Heart left ventricle (tissue), 13 donors: ENCODE results near the gene CCDC32.

ENCODE experiments used
- CTCF ChIP-seq, 12 donors: fragments of 200-600 bp; sonication (generic) in 4 of 12; IDR thresholded peaks; one replicate each; pipeline versions ENCODE4 v1.5.0 to v1.8.0; 2018 to 2022; ENCODE audit warnings: antibody characterized with exemption in 12 of 12, mild to moderate bottlenecking in 5 of 12
- POLR2A ChIP-seq, 2 donors: fragments of 450-650 bp; IDR thresholded peaks; one replicate each; pipeline ENCODE4 v1.6.1; 2017; ENCODE audit warnings: antibody characterized with exemption in 2 of 2, mild to moderate bottlenecking in 2 of 2, moderate library complexity in 2 of 2
- donor health status: ischemic (EF 13 %, LVEDD 7.1; RV severe dilation, severe dysfunction).
- donor health status: DM: no; HTN: yes; CAD: no.
- donor health status: DM: no; HTN: no; CAD: no.
- donor health status: ischemic (EF 25% LVEDD 6.9; RV normal size, moderate dysfunction).
- donor health status: ischemic (EF 25% LVEDD 5.7; RV mildly dilated, moderate dysfunction).
- donor health status: ischemic (EF 35%, LVEDD 5.7; RV mildly dilated, moderate dysfunction).
- donor health status: nonischemic (EF 11% LVEDD 7.7; RV severe dilation, severe dysfunction).
- donor health status: DM: yes; HTN: yes; CAD: no.
- donor health status: PGD.
- donor health status: ischemic (EF 29% LVEDD 5.4; RV normal size, mild dysfunction).
- donor health status: nonischemic (EF 23%, LVEDD 6.1; RV moderate dilation, normal function).

- TF ChIP-seq CTCF (IDR thresholded peaks at IDR 0.05) (peak in 1 of 12 donors; percentile 17), POLR2A (IDR thresholded peaks at IDR 0.05) (peak in 1 of 2 donors; percentile 88)
Observed at GRCh38 chr15:40564591-40565332, at the start of gene CCDC32.
